HepG2 (cell line): ENCODE measurements around the gene NOL12. TPM values are rescaled to one million over a fixed set of nuclear protein-coding genes. Genes with fewer than 3 reads are reported as not detected.

Experiments
- BORCS8-MEF2B ChIP-seq: sonication (generic); formaldehyde crosslinking; IDR thresholded peaks from 2 replicates; pipeline ENCODE4 v1.8.0; 2022; ENCODE audit warnings: mild to moderate bottlenecking, missing genetic modification reagents
- EED ChIP-seq: sonication (generic); formaldehyde crosslinking; IDR thresholded peaks from 2 replicates; pipeline ENCODE4 v1.5.0; 2020; ENCODE audit warnings: mild to moderate bottlenecking, missing genetic modification reagents
- GLI4 ChIP-seq: sonication (generic); formaldehyde crosslinking; IDR thresholded peaks from 2 replicates; pipeline ENCODE4 v1.5.1; 2020; ENCODE audit warnings: missing genetic modification reagents, mild to moderate bottlenecking, moderate library complexity, borderline replicate concordance
- HHEX ChIP-seq: IDR thresholded peaks from 2 replicates; pipeline ENCODE4 v1.6.1; 2016; ENCODE audit warnings: control low read depth
- IRF1 ChIP-seq: sonication (generic); formaldehyde crosslinking; IDR thresholded peaks from 2 replicates; pipeline ENCODE4 v1.4.0; 2020; ENCODE audit warnings: low read depth, mild to moderate bottlenecking, missing genetic modification reagents
- LCORL ChIP-seq, 2 experiments: fragments of 450-650 bp in 1 of 2; sonication (generic) in 1 of 2; formaldehyde crosslinking in 1 of 2; IDR thresholded peaks; 2 replicates each; pipeline versions ENCODE4 v1.5.0 to v1.6.1; 2017 to 2020; ENCODE audit warnings: antibody characterized with exemption in 1 of 2, missing genetic modification reagents in 1 of 2
- NAIF1 ChIP-seq: sonication (generic); formaldehyde crosslinking; IDR thresholded peaks from 2 replicates; pipeline ENCODE4 v1.5.0; 2020; ENCODE audit warnings: mild to moderate bottlenecking, missing genetic modification reagents, borderline replicate concordance
- NCOA5 ChIP-seq: sonication (generic); formaldehyde crosslinking; IDR thresholded peaks from 2 replicates; pipeline ENCODE4 v1.4.0; 2020; ENCODE audit warnings: missing genetic modification reagents
- NR2C2 ChIP-seq: sonication (generic); formaldehyde crosslinking; IDR thresholded peaks from 2 replicates; pipeline ENCODE4 v1.4.0; 2020; ENCODE audit warnings: missing genetic modification reagents, mild to moderate bottlenecking, moderate library complexity, borderline replicate concordance
- RERE ChIP-seq: IDR thresholded peaks from 2 replicates; pipeline ENCODE4 v1.6.1; 2016; ENCODE audit warnings: low read depth, missing genetic modification reagents, missing compliant biosample characterization
- SMYD3 ChIP-seq: sonication (generic); formaldehyde crosslinking; IDR thresholded peaks from 2 replicates; pipeline ENCODE4 v1.8.1; 2023; ENCODE audit warnings: mild to moderate bottlenecking, missing genetic modification reagents
- SP2 ChIP-seq: sonication (generic); formaldehyde crosslinking; IDR thresholded peaks from 2 replicates; pipeline ENCODE4 v1.5.1; 2020; ENCODE audit warnings: mild to moderate bottlenecking, missing genetic modification reagents
- TEAD2 ChIP-seq: sonication (generic); formaldehyde crosslinking; IDR thresholded peaks from 2 replicates; pipeline ENCODE4 v1.9.0; 2021; ENCODE audit warnings: missing genetic modification reagents
- YEATS2 ChIP-seq: sonication (generic); formaldehyde crosslinking; IDR thresholded peaks from 2 replicates; pipeline ENCODE4 v1.4.0; 2020; ENCODE audit warnings: missing genetic modification reagents, borderline replicate concordance
- YEATS4 ChIP-seq: sonication (generic); formaldehyde crosslinking; IDR thresholded peaks from 2 replicates; pipeline ENCODE4 v1.4.0; 2020; ENCODE audit warnings: missing genetic modification reagents, borderline replicate concordance
- ZFP1 ChIP-seq: IDR thresholded peaks from 2 replicates; pipeline ENCODE4 v1.6.1; 2016
- ZMYM3 ChIP-seq: sonication (generic); formaldehyde crosslinking; IDR thresholded peaks from 2 replicates; pipeline ENCODE4 v1.5.1; 2020; ENCODE audit warnings: mild to moderate bottlenecking, missing genetic modification reagents
- ZNF138 ChIP-seq: sonication (generic); formaldehyde crosslinking; IDR thresholded peaks from 2 replicates; pipeline ENCODE4 v1.5.0; 2020; ENCODE audit warnings: mild to moderate bottlenecking, low read depth, missing genetic modification reagents
- ZNF3 ChIP-seq: IDR thresholded peaks from 2 replicates; pipeline ENCODE4 v1.7.0; 2017; ENCODE audit warnings: inconsistent platforms
- ZNF558 ChIP-seq: sonication (generic); formaldehyde crosslinking; IDR thresholded peaks from 2 replicates; pipeline ENCODE4 v1.9.0; 2022; ENCODE audit warnings: mild to moderate bottlenecking, missing genetic modification reagents, borderline replicate concordance
- ZNF672 ChIP-seq: sonication (generic); formaldehyde crosslinking; IDR thresholded peaks from 2 replicates; pipeline ENCODE4 v1.8.1; 2022; ENCODE audit warnings: missing genetic modification reagents
- ZNF724P ChIP-seq: sonication (generic); formaldehyde crosslinking; IDR thresholded peaks from 2 replicates; pipeline ENCODE4 v1.8.0; 2022; ENCODE audit warnings: missing genetic modification reagents, borderline replicate concordance
- polyA plus RNA-seq, 8 experiments: library from polyadenylated mRNA; depleted of rRNA in 3 of 8; stranded (reverse) in 7 of 8; unstranded in 1 of 8; fragments of >200 nt; fragmentation: Illumina TruSeq in 4 of 8; extraction: Trizol in 4 of 8; gene quantifications; 2 replicates each; pipeline versions ENCODE4 v1.2.1 to v1.2.3, GENCODE V29; 2011 to 2016; ENCODE audit warnings: low read depth in 4 of 8, missing spikeins in 1 of 8, mixed read lengths in 1 of 8; ENCODE audit not compliant: insufficient read depth in 1 of 8
- total RNA-seq, 5 experiments: library from RNA; depleted of rRNA; stranded (reverse); fragments of >200 nt; fragmentation: Illumina TruSeq; extraction: Trizol; gene quantifications; 2 replicates each; pipeline ENCODE4 v1.2.3, GENCODE V29; 2016; ENCODE audit warnings: low read depth in 1 of 5
- TF ChIP-seq, protein P1 (sequence below): sonication (generic); formaldehyde crosslinking; IDR thresholded peaks from 2 replicates; pipeline ENCODE4 v1.8.0; 2022; ENCODE audit warnings: mild to moderate bottlenecking, missing genetic modification reagents; ENCODE audit not compliant: insufficient replicate concordance

The NOL12 gene
- total and polyA plus RNA-seq, 2 of the 13 experiments (the other 11 are each of a cell fraction or from before 2014, with no cell fraction given), result 14.3 to 31.4 TPM

- no peak for TF ChIP-seq RERE (CRISPR knock-in tag)
- no peak for TF ChIP-seq ZNF724P (CRISPR knock-in tag)
- 0 out of 2 replicates have a peak, but pooled peaks have one; percentile 38 for TF ChIP-seq NR2C2 (CRISPR knock-in tag)
- peak; percentile 61; the same call in 1 of the 2 replicates for TF ChIP-seq YEATS4 (CRISPR knock-in tag)
- no peak for TF ChIP-seq TEAD2 (CRISPR knock-in tag)
- TF ChIP-seq ZMYM3 (CRISPR knock-in tag), result no peak
- TF ChIP-seq, protein P1, sequence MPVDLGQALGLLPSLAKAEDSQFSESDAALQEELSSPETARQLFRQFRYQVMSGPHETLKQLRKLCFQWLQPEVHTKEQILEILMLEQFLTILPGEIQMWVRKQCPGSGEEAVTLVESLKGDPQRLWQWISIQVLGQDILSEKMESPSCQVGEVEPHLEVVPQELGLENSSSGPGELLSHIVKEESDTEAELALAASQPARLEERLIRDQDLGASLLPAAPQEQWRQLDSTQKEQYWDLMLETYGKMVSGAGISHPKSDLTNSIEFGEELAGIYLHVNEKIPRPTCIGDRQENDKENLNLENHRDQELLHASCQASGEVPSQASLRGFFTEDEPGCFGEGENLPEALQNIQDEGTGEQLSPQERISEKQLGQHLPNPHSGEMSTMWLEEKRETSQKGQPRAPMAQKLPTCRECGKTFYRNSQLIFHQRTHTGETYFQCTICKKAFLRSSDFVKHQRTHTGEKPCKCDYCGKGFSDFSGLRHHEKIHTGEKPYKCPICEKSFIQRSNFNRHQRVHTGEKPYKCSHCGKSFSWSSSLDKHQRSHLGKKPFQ (CRISPR knock-in tag), result no peak
- no peak for TF ChIP-seq ZFP1 (CRISPR knock-in tag)
- TF ChIP-seq ZNF558, result no peak; the same call in 1 of the 2 replicates
- no peak for TF ChIP-seq GLI4 (CRISPR knock-in tag)
- no peak for TF ChIP-seq IRF1
- no peak for TF ChIP-seq ZNF3 (CRISPR knock-in tag)
- TF ChIP-seq BORCS8-MEF2B, result no peak
- TF ChIP-seq EED (CRISPR knock-in tag), result no peak
- no peak for TF ChIP-seq ZNF672
- peak; percentile 48; the same call in 1 of the 2 replicates for TF ChIP-seq YEATS2 (CRISPR knock-in tag)
- no peak for TF ChIP-seq SMYD3
- TF ChIP-seq LCORL (IDR thresholded peaks at IDR 0.05), result no peak
- TF ChIP-seq LCORL (CRISPR knock-in tag; IDR thresholded peaks at IDR 0.05), result no peak
- TF ChIP-seq HHEX (CRISPR knock-in tag), result no peak
- TF ChIP-seq NCOA5 (CRISPR knock-in tag), result no peak
- TF ChIP-seq NAIF1 (CRISPR knock-in tag), result no peak
- peak; percentile 94 for TF ChIP-seq SP2 (CRISPR knock-in tag)
- TF ChIP-seq ZNF138, result 0 out of 2 replicates have a peak, but pooled peaks have one; percentile 10
Measured at GRCh38 chr22:37658133-37659065, 27.7 kb upstream of the NOL12 start, which contains the start of gene PDXP (continued).
